K562 (cell line): Measurements from ENCODE around the gene INMT. TPM values are rescaled to one million over a fixed set of nuclear protein-coding genes. Genes with fewer than 3 reads are reported as not detected.

Experiments used
- ATAC-seq: fragments of 200-7000 bp; cut with Tn5 transposase; 3 replicates; pipeline ENCODE4 v1.9.1; 2020; ENCODE audit warnings: moderate library complexity
- BruUV-seq: library from RNA; stranded (reverse); fragments of 400-500 nt; replicated peaks from 2 replicates; lab custom pipeline; 2021; lab: Mats Ljungman, UMichigan
- CTCF ChIA-PET: fragments of 300-600 bp; formaldehyde crosslinking; extraction: SDS; loops from one replicate; lab custom pipeline; 2021; ENCODE audit warnings: low intra/inter-chr PET ratio; lab: Yijun Ruan, JAX
- POLR2A ChIA-PET: fragments of 300-600, 350-650 bp; sonication (Branson Sonifier 250); formaldehyde crosslinking; extraction: SDS; loops from one replicate; lab custom pipeline; 2021; ENCODE audit warnings: antibody characterized with exemption, inconsistent platforms; lab: Yijun Ruan, JAX
- DNase-seq, 4 experiments: peaks; one replicate each; pipeline versions ENCODE4 v3.0.0 to v3.0.0-alpha.2; 2011 to 2018; ENCODE audit warnings: low spot score in 3 of 4, mixed read lengths in 3 of 4; ENCODE audit errors: extremely low read depth in 1 of 4
- FAIRE-seq: peaks from 2 replicates; lab custom pipeline; 2011; peaks lifted over from hg19 to GRCh38; lab: Jason Lieb, UNC
- H2AFZ ChIP-seq: 2 replicates; pipeline ENCODE4 v1.6.0; 2011; ENCODE audit warnings: low read depth, low read length, control low read depth, inconsistent platforms
- H3K27ac ChIP-seq: fragments of 200-600 bp; 3 replicates; pipeline ENCODE4 v1.8.0; 2011; ENCODE audit warnings: low read depth, mild to moderate bottlenecking, control low read depth, inconsistent platforms, low read length, moderate library complexity, mixed read lengths; ENCODE audit errors: extremely low read depth
- H3K27me3 ChIP-seq, 2 experiments: fragments of 300-600 bp in 1 of 2; 2 replicates in 1 of 2; 3 replicates in 1 of 2; pipeline versions ENCODE4 v1.6.0 to v1.8.0; 2011; ENCODE audit warnings: inconsistent platforms in 2 of 2, low read length in 2 of 2, mild to moderate bottlenecking in 1 of 2, mixed read lengths in 1 of 2, moderate library complexity in 1 of 2; ENCODE audit not compliant: control insufficient read depth in 2 of 2, insufficient read depth in 2 of 2
- H3K36me3 ChIP-seq: fragments of 300-600 bp; 3 replicates; pipeline ENCODE4 v1.8.0; 2011; ENCODE audit warnings: mild to moderate bottlenecking, low read length, inconsistent platforms; ENCODE audit not compliant: control insufficient read depth, insufficient read depth
- H3K4me1 ChIP-seq, 2 experiments: fragments of 200-600 bp in 1 of 2; replicated peaks in 1 of 2; 2 replicates in 1 of 2; 3 replicates in 1 of 2; pipeline versions ENCODE4 v1.5.1 to v1.8.0; 2011; ENCODE audit warnings: inconsistent platforms in 2 of 2, low read length in 2 of 2, mild to moderate bottlenecking in 1 of 2, mixed read lengths in 1 of 2, moderate library complexity in 1 of 2; ENCODE audit not compliant: control insufficient read depth in 2 of 2, insufficient read depth in 2 of 2
- H3K4me2 ChIP-seq: 2 replicates; pipeline ENCODE4 v1.6.1; 2011; ENCODE audit warnings: low read length, control low read depth, inconsistent platforms, mixed read lengths; ENCODE audit not compliant: insufficient read depth
- H3K4me3 ChIP-seq: fragments of 200-600 bp; sonication (generic), shearing (Covaris generic); 2 replicates; pipeline ENCODE4 v1.5.1; 2016; ENCODE audit warnings: control low read depth, inconsistent platforms
- H3K79me2 ChIP-seq: fragments of 200-600 bp; 3 replicates; pipeline ENCODE4 v1.8.0; 2011; ENCODE audit warnings: low read length, inconsistent platforms; ENCODE audit not compliant: control insufficient read depth, insufficient read depth
- H3K9ac ChIP-seq, 2 experiments: 2 replicates each; pipeline versions ENCODE4 v1.6.0 to v1.6.1; 2011; ENCODE audit warnings: low read depth in 2 of 2, low read length in 2 of 2, control low read depth in 1 of 2, inconsistent platforms in 1 of 2, mild to moderate bottlenecking in 1 of 2, mixed read lengths in 1 of 2; ENCODE audit not compliant: insufficient read depth in 1 of 2
- H3K9me1 ChIP-seq: one replicate; pipeline ENCODE4 v1.6.0; 2011; ENCODE audit warnings: inconsistent platforms, mild to moderate bottlenecking, low read length, moderate library complexity; ENCODE audit not compliant: control insufficient read depth, insufficient read depth
- H3K9me3 ChIP-seq: replicated peaks from 2 replicates; pipeline ENCODE4 v1.5.1; 2011; ENCODE audit warnings: low read depth, low read length, inconsistent platforms; ENCODE audit not compliant: control insufficient read depth, insufficient read depth
- H4K20me1 ChIP-seq: replicated peaks from 2 replicates; pipeline ENCODE4 v1.6.1; 2011; ENCODE audit warnings: low read length, inconsistent platforms, mixed read lengths; ENCODE audit not compliant: control insufficient read depth, insufficient read depth
- CHD7 ChIP-seq: fragments of 200-600 bp; sonication (generic); IDR thresholded peaks from one replicate; pipeline ENCODE4 v1.6.1; 2012; ENCODE audit warnings: mild to moderate bottlenecking, low read depth, low read length, inconsistent platforms
- FOXP4 ChIP-seq: sonication (generic); formaldehyde crosslinking; IDR thresholded peaks from 2 replicates; pipeline ENCODE4 v1.8.0; 2022; ENCODE audit warnings: mild to moderate bottlenecking, missing genetic modification reagents, borderline replicate concordance
- ZKSCAN1 ChIP-seq: fragments of 150-350 bp; IDR thresholded peaks from 2 replicates; pipeline ENCODE4 v1.6.1; 2016; ENCODE audit warnings: low read depth, low read length
- ZNF707 ChIP-seq: fragments of 250-450 bp; sonication (Bioruptor Pico); conservative IDR thresholded peaks from 2 replicates; pipeline ENCODE4 v1.8.0; 2022; ENCODE audit warnings: inconsistent platforms, mild to moderate bottlenecking, moderate library complexity
- ZNF717 ChIP-seq: fragments of 250-450 bp; sonication (Bioruptor Pico); IDR thresholded peaks from 2 replicates; pipeline ENCODE4 v1.5.0; 2021
- WGBS: fragments of 100-300 bp; shearing (Covaris generic); methylation state at CpG from one replicate; pipeline ENCODE4 v1.1.6; 2016; ENCODE audit warnings: low coverage, mixed read lengths; ENCODE audit not compliant: insufficient coverage; ENCODE audit errors: missing lambda C conversion rate; 5-methylcytosine and 5-hydroxymethylcytosine counted together
- in situ Hi-C: fragments of 300-500 bp; cut with MboI; formaldehyde crosslinking; loops from 4 replicates; pipeline ENCODE4 v1.15.0; 2018; ENCODE audit warnings: inconsistent platforms, mixed read lengths
- intact Hi-C: fragments of 100-400 bp; cut with micrococcal nuclease; formaldehyde crosslinking; loops from 2 replicates; pipeline ENCODE4 v1.14.2; 2022
- polyA plus RNA-seq, 8 experiments: library from polyadenylated mRNA; depleted of rRNA in 4 of 8; stranded (reverse) in 5 of 8; unstranded in 3 of 8; fragments of >200 nt; fragmentation: Nextera tagmentation in 2 of 8; fragmentation: Illumina TruSeq in 1 of 8; extraction: Ambion mirVana in 2 of 8; extraction: Trizol in 1 of 8; gene quantifications; 2 replicates each; pipeline versions ENCODE4 v1.2.1 to v1.2.3, GENCODE V29; 2011 to 2014; ENCODE audit warnings: inconsistent platforms in 1 of 8, missing spikeins in 1 of 8
- total RNA-seq, 7 experiments: library from RNA; depleted of rRNA in 6 of 7; stranded (reverse); fragments of >200 nt in 6 of 7; fragmentation: Illumina TruSeq in 2 of 7; extraction: Trizol in 2 of 7; gene quantifications; 2 replicates each; pipeline versions ENCODE4 v1.2.1 to v1.2.3, GENCODE V29; 2011 to 2021; ENCODE audit warnings: low replicate concordance in 1 of 7

The INMT gene
- total and polyA plus RNA-seq, 9 of the 15 experiments (the other 6 are each of a cell fraction or from before 2014, with no cell fraction given): 0.04 to 0.27 TPM; not detected in 7

- TF ChIP-seq FOXP4 (CRISPR knock-in tag): no peak
These were observed 44.3 kb upstream of the INMT start (continued) for GRCh38 chr7:30707391-30708357.

- no peaks in the 10 kb centered on the region for H3K9me1 ChIP-seq
- no peak for FAIRE-seq
- peaks cover 18 to 65% of the 10 kb centered on the region in 2 experiments; a peak in 4 of 5 replicates for H3K27me3 ChIP-seq
- no peaks in the 10 kb centered on the region for H3K36me3 ChIP-seq
- no TSS peak for BruUV-seq
- ATAC-seq: no peak; the same call in 2 of the 3 replicates
- no peak overlapping the region for H2AFZ ChIP-seq
- H3K4me1 ChIP-seq: peaks cover 2 to 4% of the 10 kb centered on the region in 2 experiments; a peak in 3 of 5 replicates
- no peak for DNase-seq
- 0% methylated on average over 4 of the region's 4 CpGs for WGBS
- intact Hi-C loops: no loop called here
- no peak overlapping the region for H3K4me2 ChIP-seq
- no peaks in the 10 kb centered on the region for H3K9me3 ChIP-seq
- H4K20me1 ChIP-seq: 0 out of 2 replicates have a peak, but pooled peaks cover 2% of the 10 kb centered on the region
- POLR2A ChIA-PET: interaction anchor here (0.6 to 2.2 kb wide), 5 partner anchors 10 to 394 kb away, joined by 3 to 5 read pairs (median 3); no protein-coding TSS in a partner anchor
- H3K79me2 ChIP-seq: no peaks in the 10 kb centered on the region
- no peak overlapping the region for H3K9ac ChIP-seq
- in situ Hi-C loops: no loop called here
- CTCF ChIA-PET: no interaction called here
- no peak overlapping the region for H3K4me3 ChIP-seq
- no peak overlapping the region for H3K27ac ChIP-seq
- no peak for TF ChIP-seq ZNF707 (CRISPR knock-in tag)
- TF ChIP-seq ZNF717: no peak
- peak; percentile 61 for TF ChIP-seq ZKSCAN1
- TF ChIP-seq CHD7: no peak
These were observed 43.5 kb upstream of the INMT start for GRCh38 chr7:30708412-30708811.
